Liver (tissue), 9 donors: ENCODE results near the gene STYX. TPM values are rescaled to one million over a fixed set of nuclear protein-coding genes. Genes with fewer than 3 reads are reported as not detected.

ENCODE experiments used
- DNase-seq: peaks from one replicate; pipeline ENCODE4 v3.0.0-alpha.2; 2017; ENCODE audit warnings: low spot score
- H3K27ac ChIP-seq, 2 donors: one replicate each; pipeline ENCODE4 v1.7.0; 2013; ENCODE audit warnings: inconsistent platforms in 2 of 2, low read length in 2 of 2, control low read depth in 1 of 2, low read depth in 1 of 2, mild to moderate bottlenecking in 1 of 2
- H3K27me3 ChIP-seq, 4 donors: one replicate each; pipeline versions ENCODE4 v1.6.1 to v1.7.0; 2013; ENCODE audit warnings: low read length in 3 of 4, inconsistent platforms in 1 of 4, mild to moderate bottlenecking in 1 of 4, moderate library complexity in 1 of 4; ENCODE audit not compliant: control insufficient read depth in 4 of 4, insufficient read depth in 4 of 4
- H3K36me3 ChIP-seq, 4 donors: one replicate each; pipeline versions ENCODE4 v1.6.1 to v1.7.0; 2013; ENCODE audit warnings: low read length in 3 of 4, mild to moderate bottlenecking in 3 of 4, low read depth in 1 of 4, moderate library complexity in 1 of 4; ENCODE audit not compliant: control insufficient read depth in 4 of 4, insufficient read depth in 3 of 4
- H3K4me1 ChIP-seq, 4 donors: one replicate each; pipeline versions ENCODE4 v1.6.1 to v1.7.0; 2013; ENCODE audit warnings: low read length in 3 of 4, mild to moderate bottlenecking in 3 of 4, moderate library complexity in 1 of 4; ENCODE audit not compliant: control insufficient read depth in 4 of 4, insufficient read depth in 4 of 4
- H3K4me3 ChIP-seq, 3 donors: one replicate each; pipeline versions ENCODE4 v1.6.1 to v1.7.0; 2013; ENCODE audit warnings: low read length in 3 of 3, control low read depth in 1 of 3, low read depth in 1 of 3, mild to moderate bottlenecking in 1 of 3
- H3K9ac ChIP-seq, 2 donors: one replicate each; pipeline ENCODE4 v1.7.0; 2013; ENCODE audit warnings: low read length in 2 of 2, mild to moderate bottlenecking in 2 of 2, moderate library complexity in 2 of 2, control low read depth in 1 of 2, low read depth in 1 of 2
- H3K9me3 ChIP-seq, 4 donors: one replicate each; pipeline versions ENCODE4 v1.6.1 to v1.7.0; 2013; ENCODE audit warnings: low read length in 3 of 4; ENCODE audit not compliant: control insufficient read depth in 4 of 4
- CTCF ChIP-seq: fragments of 150-350 bp; IDR thresholded peaks from 2 replicates; pipeline ENCODE4 v1.5.1; 2017; ENCODE audit warnings: improper control_type of control experiment, low read depth, low read length; ENCODE audit not compliant: missing input control
- EGR1 ChIP-seq, 2 donors: IDR thresholded peaks; 2 replicates each; pipeline ENCODE4 v1.6.1; 2016 to 2018; ENCODE audit warnings: antibody characterized with exemption in 2 of 2, low read depth in 2 of 2
- FOXA2 ChIP-seq: IDR thresholded peaks from 2 replicates; pipeline ENCODE4 v1.6.1; 2016; ENCODE audit warnings: antibody characterized with exemption
- GABPA ChIP-seq, 2 donors: IDR thresholded peaks in 1 of 2; conservative IDR thresholded peaks in 1 of 2; 2 replicates each; pipeline ENCODE4 v1.6.1; 2016; ENCODE audit warnings: antibody characterized with exemption in 2 of 2, mild to moderate bottlenecking in 1 of 2, moderate library complexity in 1 of 2
- HNF4A ChIP-seq, 2 donors: conservative IDR thresholded peaks; 2 replicates each; pipeline ENCODE4 v1.6.1; 2016; ENCODE audit warnings: antibody characterized with exemption in 2 of 2, mild to moderate bottlenecking in 2 of 2
- HNF4G ChIP-seq: IDR thresholded peaks from 2 replicates; pipeline ENCODE4 v1.6.1; 2016; ENCODE audit warnings: antibody characterized with exemption
- JUND ChIP-seq, 2 donors: IDR thresholded peaks; 2 replicates each; pipeline ENCODE4 v1.6.1; 2016; ENCODE audit warnings: antibody characterized with exemption in 2 of 2
- NR2F2 ChIP-seq: IDR thresholded peaks from 2 replicates; pipeline ENCODE4 v1.6.1; 2016; ENCODE audit warnings: antibody characterized with exemption
- RAD21 ChIP-seq, 2 donors: IDR thresholded peaks; 2 replicates each; pipeline ENCODE4 v1.6.1; 2016; ENCODE audit warnings: antibody characterized with exemption in 2 of 2, mild to moderate bottlenecking in 2 of 2
- RXRA ChIP-seq, 2 donors: IDR thresholded peaks; 2 replicates each; pipeline ENCODE4 v1.6.1; 2017 to 2018; ENCODE audit warnings: antibody characterized with exemption in 2 of 2, mild to moderate bottlenecking in 1 of 2
- SP1 ChIP-seq: IDR thresholded peaks from 2 replicates; pipeline ENCODE4 v1.6.1; 2018; ENCODE audit warnings: antibody characterized with exemption, mild to moderate bottlenecking
- TAF1 ChIP-seq: conservative IDR thresholded peaks from 2 replicates; pipeline ENCODE4 v1.6.1; 2016; ENCODE audit warnings: antibody characterized with exemption, mild to moderate bottlenecking
- YY1 ChIP-seq: IDR thresholded peaks from 2 replicates; pipeline ENCODE4 v1.6.1; 2016; ENCODE audit warnings: antibody characterized with exemption, mild to moderate bottlenecking
- WGBS: extraction: QIAGEN DNeasy Blood & Tissue Kit; methylation state at CpG from one replicate; pipeline ENCODE4 v1.1.7; 2013; 5-methylcytosine and 5-hydroxymethylcytosine counted together
- polyA plus RNA-seq, 2 donors: library from polyadenylated mRNA; stranded (reverse) in 1 of 2; unstranded in 1 of 2; fragments of 200-250 nt in 1 of 2; fragments of >200 nt in 1 of 2; fragmentation: Nextera tagmentation in 1 of 2; extraction: Ambion mirVana in 1 of 2; gene quantifications; one replicate each; pipeline versions ENCODE4 v1.2.1 to v1.2.3, GENCODE V29; 2013 to 2015
- total RNA-seq, 2 donors: library from RNA; depleted of rRNA; stranded (reverse); fragments of >200 nt; gene quantifications; one replicate each; pipeline ENCODE4 v1.2.3, GENCODE V29; 2014
- TF ChIP-seq, protein P1 (sequence below): IDR thresholded peaks from 2 replicates; pipeline ENCODE4 v1.6.1; 2016; ENCODE audit warnings: antibody characterized with exemption
- TF ChIP-seq, protein P2 (sequence below): IDR thresholded peaks from 2 replicates; pipeline ENCODE4 v1.6.1; 2016; ENCODE audit warnings: antibody characterized with exemption
- TF ChIP-seq, protein P3 (sequence below): IDR thresholded peaks from 2 replicates; pipeline ENCODE4 v1.6.1; 2016; ENCODE audit warnings: antibody characterized with exemption, mild to moderate bottlenecking
- TF ChIP-seq, protein P4 (sequence below): IDR thresholded peaks from 2 replicates; pipeline ENCODE4 v1.6.1; 2016; ENCODE audit warnings: antibody characterized with exemption
- donor health status: healthy.
- donor health status: healthy.
- donor health status: healthy.
- donor health status: healthy.
- donor health status: healthy.

The STYX gene
- total and polyA plus RNA-seq, 4 donors = 5.9 to 21.2 (median 17.3) TPM

- Histone ChIP-seq H3K36me3 (no peaks in the 10 kb centered on the region), H3K27ac (no peak overlapping the region), H3K4me1 (peaks cover 3 to 28% (median 14%) of the 10 kb centered on the region in 4 donors), H3K4me3 (no peak overlapping the region), H3K27me3 (no peaks in the 10 kb centered on the region), H3K9ac (no peak overlapping the region), H3K9me3 (no peaks in the 10 kb centered on the region)
- TF ChIP-seq JUND (IDR thresholded peaks at IDR 0.05) (no peak), GABPA (IDR thresholded peaks at IDR 0.05 in 1 of 2, conservative IDR thresholded peaks at IDR 0.05 in 1 of 2) (no peak), FOXA2 (no peak), RXRA (IDR thresholded peaks at IDR 0.05) (no peak), RAD21 (IDR thresholded peaks at IDR 0.05) (no peak), NR2F2 (no peak), HNF4G (no peak), SP1 (no peak), TAF1 (no peak), CTCF (no peak), EGR1 (IDR thresholded peaks at IDR 0.05; ENCODE audit: low read depth in 2 of 2) (no peak), YY1 (no peak), HNF4A (conservative IDR thresholded peaks at IDR 0.05) (no peak)
- TF ChIP-seq, protein P1, sequence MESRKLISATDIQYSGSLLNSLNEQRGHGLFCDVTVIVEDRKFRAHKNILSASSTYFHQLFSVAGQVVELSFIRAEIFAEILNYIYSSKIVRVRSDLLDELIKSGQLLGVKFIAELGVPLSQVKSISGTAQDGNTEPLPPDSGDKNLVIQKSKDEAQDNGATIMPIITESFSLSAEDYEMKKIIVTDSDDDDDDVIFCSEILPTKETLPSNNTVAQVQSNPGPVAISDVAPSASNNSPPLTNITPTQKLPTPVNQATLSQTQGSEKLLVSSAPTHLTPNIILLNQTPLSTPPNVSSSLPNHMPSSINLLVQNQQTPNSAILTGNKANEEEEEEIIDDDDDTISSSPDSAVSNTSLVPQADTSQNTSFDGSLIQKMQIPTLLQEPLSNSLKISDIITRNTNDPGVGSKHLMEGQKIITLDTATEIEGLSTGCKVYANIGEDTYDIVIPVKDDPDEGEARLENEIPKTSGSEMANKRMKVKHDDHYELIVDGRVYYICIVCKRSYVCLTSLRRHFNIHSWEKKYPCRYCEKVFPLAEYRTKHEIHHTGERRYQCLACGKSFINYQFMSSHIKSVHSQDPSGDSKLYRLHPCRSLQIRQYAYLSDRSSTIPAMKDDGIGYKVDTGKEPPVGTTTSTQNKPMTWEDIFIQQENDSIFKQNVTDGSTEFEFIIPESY = no peak
- TF ChIP-seq, protein P2, sequence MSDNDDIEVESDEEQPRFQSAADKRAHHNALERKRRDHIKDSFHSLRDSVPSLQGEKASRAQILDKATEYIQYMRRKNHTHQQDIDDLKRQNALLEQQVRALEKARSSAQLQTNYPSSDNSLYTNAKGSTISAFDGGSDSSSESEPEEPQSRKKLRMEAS = no peak
- TF ChIP-seq, protein P3, sequence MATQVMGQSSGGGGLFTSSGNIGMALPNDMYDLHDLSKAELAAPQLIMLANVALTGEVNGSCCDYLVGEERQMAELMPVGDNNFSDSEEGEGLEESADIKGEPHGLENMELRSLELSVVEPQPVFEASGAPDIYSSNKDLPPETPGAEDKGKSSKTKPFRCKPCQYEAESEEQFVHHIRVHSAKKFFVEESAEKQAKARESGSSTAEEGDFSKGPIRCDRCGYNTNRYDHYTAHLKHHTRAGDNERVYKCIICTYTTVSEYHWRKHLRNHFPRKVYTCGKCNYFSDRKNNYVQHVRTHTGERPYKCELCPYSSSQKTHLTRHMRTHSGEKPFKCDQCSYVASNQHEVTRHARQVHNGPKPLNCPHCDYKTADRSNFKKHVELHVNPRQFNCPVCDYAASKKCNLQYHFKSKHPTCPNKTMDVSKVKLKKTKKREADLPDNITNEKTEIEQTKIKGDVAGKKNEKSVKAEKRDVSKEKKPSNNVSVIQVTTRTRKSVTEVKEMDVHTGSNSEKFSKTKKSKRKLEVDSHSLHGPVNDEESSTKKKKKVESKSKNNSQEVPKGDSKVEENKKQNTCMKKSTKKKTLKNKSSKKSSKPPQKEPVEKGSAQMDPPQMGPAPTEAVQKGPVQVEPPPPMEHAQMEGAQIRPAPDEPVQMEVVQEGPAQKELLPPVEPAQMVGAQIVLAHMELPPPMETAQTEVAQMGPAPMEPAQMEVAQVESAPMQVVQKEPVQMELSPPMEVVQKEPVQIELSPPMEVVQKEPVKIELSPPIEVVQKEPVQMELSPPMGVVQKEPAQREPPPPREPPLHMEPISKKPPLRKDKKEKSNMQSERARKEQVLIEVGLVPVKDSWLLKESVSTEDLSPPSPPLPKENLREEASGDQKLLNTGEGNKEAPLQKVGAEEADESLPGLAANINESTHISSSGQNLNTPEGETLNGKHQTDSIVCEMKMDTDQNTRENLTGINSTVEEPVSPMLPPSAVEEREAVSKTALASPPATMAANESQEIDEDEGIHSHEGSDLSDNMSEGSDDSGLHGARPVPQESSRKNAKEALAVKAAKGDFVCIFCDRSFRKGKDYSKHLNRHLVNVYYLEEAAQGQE = no peak
- TF ChIP-seq, protein P4, sequence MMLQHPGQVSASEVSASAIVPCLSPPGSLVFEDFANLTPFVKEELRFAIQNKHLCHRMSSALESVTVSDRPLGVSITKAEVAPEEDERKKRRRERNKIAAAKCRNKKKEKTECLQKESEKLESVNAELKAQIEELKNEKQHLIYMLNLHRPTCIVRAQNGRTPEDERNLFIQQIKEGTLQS = no peak
- WGBS = 82% methylated on average over 3 of the region's 3 CpGs
- no peak for DNase-seq
Measured at GRCh38 chr14:52703225-52703624, 26.7 kb upstream of the STYX start.

GRCh38 chr14:52703664-52704063 is 26.3 kb upstream of the STYX start:
- H3K27me3 ChIP-seq = no peaks in the 10 kb centered on the region
- H3K9ac ChIP-seq = no peak overlapping the region
- H3K9me3 ChIP-seq = no peaks in the 10 kb centered on the region
- H3K4me3 ChIP-seq = no peak overlapping the region
- no peak overlapping the region for H3K27ac ChIP-seq
- H3K4me1 ChIP-seq = peaks cover 3 to 32% (median 16%) of the 10 kb centered on the region in 4 donors
- peaks cover 0 to 3% (median 0%) of the 10 kb centered on the region in 4 donors for H3K36me3 ChIP-seq
- TF ChIP-seq EGR1 (IDR thresholded peaks at IDR 0.05; ENCODE audit: low read depth in 2 of 2) (no peak), RAD21 (IDR thresholded peaks at IDR 0.05) (no peak), YY1 (no peak), CTCF (no peak), RXRA (IDR thresholded peaks at IDR 0.05) (no peak), SP1 (no peak), TAF1 (no peak), GABPA (IDR thresholded peaks at IDR 0.05 in 1 of 2, conservative IDR thresholded peaks at IDR 0.05 in 1 of 2) (no peak), FOXA2 (no peak), HNF4A (conservative IDR thresholded peaks at IDR 0.05) (no peak), HNF4G (no peak), NR2F2 (no peak)
- TF ChIP-seq, protein P4 = no peak
- TF ChIP-seq, protein P2 = no peak
- TF ChIP-seq, protein P1 = no peak
- DNase-seq = no peak
- 96% methylated on average over 2 of the region's 2 CpGs for WGBS
